Kidney (tissue), 14 donors: ENCODE measurements around the gene SERPINA3. TPM values are rescaled to one million over a fixed set of nuclear protein-coding genes. Genes with fewer than 3 reads are reported as not detected.
"Not testable (repeated sequence)": the region's sequence is repeated elsewhere in the genome, so short reads cannot be mapped to it uniquely, and the experiment has no call there.

ENCODE experiments used
- DNase-seq, 5 donors: peaks; one replicate each; pipeline ENCODE4 v3.0.0-alpha.2; 2013 to 2020
- FAIRE-seq: peaks from 2 replicates; lab custom pipeline; 2012; peaks lifted over from hg19 to GRCh38; lab: Jason Lieb, UNC
- H3K27ac ChIP-seq, 2 donors: one replicate each; pipeline ENCODE4 v1.7.0; 2013; ENCODE audit warnings: low read depth in 2 of 2, low read length in 2 of 2, inconsistent platforms in 1 of 2
- H3K27me3 ChIP-seq: one replicate; pipeline ENCODE4 v1.7.1; 2013; ENCODE audit warnings: low read length, inconsistent platforms; ENCODE audit not compliant: control insufficient read depth, insufficient read depth
- H3K36me3 ChIP-seq, 3 donors: one replicate each; pipeline versions ENCODE4 v1.7.0 to v1.7.1; 2013; ENCODE audit warnings: low read length in 3 of 3, control low read depth in 1 of 3, inconsistent platforms in 1 of 3; ENCODE audit not compliant: insufficient read depth in 3 of 3, control insufficient read depth in 2 of 3
- H3K4me1 ChIP-seq, 3 donors: one replicate each; pipeline versions ENCODE4 v1.7.0 to v1.7.1; 2013; ENCODE audit warnings: low read length in 3 of 3, inconsistent platforms in 1 of 3, low read depth in 1 of 3; ENCODE audit not compliant: control insufficient read depth in 2 of 3, insufficient read depth in 2 of 3
- H3K4me3 ChIP-seq, 3 donors: one replicate each; pipeline versions ENCODE4 v1.7.0 to v1.8.1; 2013; ENCODE audit warnings: low read length in 3 of 3, control low read depth in 1 of 3, inconsistent platforms in 1 of 3
- H3K9ac ChIP-seq, 3 donors: one replicate each; pipeline versions ENCODE4 v1.7.0 to v1.7.1; 2013; ENCODE audit warnings: low read length in 3 of 3, control low read depth in 1 of 3, inconsistent platforms in 1 of 3
- H3K9me3 ChIP-seq, 3 donors: one replicate each; pipeline versions ENCODE4 v1.7.0 to v1.7.1; 2013; ENCODE audit warnings: low read length in 3 of 3, control low read depth in 1 of 3, inconsistent platforms in 1 of 3; ENCODE audit not compliant: control insufficient read depth in 2 of 3, insufficient read depth in 1 of 3
- intact Hi-C: fragments of 100-400 bp; cut with DNase I; formaldehyde crosslinking; loops from one replicate; pipeline ENCODE4 v1.11.1; 2022
- polyA plus RNA-seq: library from polyadenylated mRNA; stranded (reverse); fragments of 350-450 nt; fragmentation: Illumina TruSeq; extraction: RNeasy Lipid Tissue Mini Kit (QIAGEN cat#74804); gene quantifications from one replicate; pipeline ENCODE4 v1.2.3, GENCODE V29; 2014; ENCODE audit warnings: low read depth, low replicate concordance; ENCODE audit not compliant: insufficient read depth
- total RNA-seq: library from RNA; stranded (reverse); fragmentation: NEBNext Ultra II Directional; extraction: Animal tissue kit (Norgen Biotek cat#: 25700); gene quantifications from one replicate; pipeline ENCODE4 v1.2.1, GENCODE V29; 2021
- TF ChIP-seq, protein P1 (sequence below): IDR thresholded peaks from 3 replicates; pipeline ENCODE4 v1.5.1; 2012; ENCODE audit warnings: mild to moderate bottlenecking, moderate library complexity, borderline replicate concordance; ENCODE audit not compliant: insufficient read depth; ENCODE audit errors: extremely low read depth
- donor health status: control.
- donor health status: control.
- donor health status: control.
- donor health status: control.
- donor health status: control.
- donor health status: DM: yes; HTN: yes; CAD: no.
- donor health status: Normal renal cell carcinoma (clear cell type).

Gene SERPINA3
- total and polyA plus RNA-seq, 2 donors from 2014 or later = 786 to 1,762 TPM

GRCh38 chr14:94635154-94635553 is 23.0 kb downstream of the SERPINA3 start:
- H3K27ac ChIP-seq = no peak overlapping the region
- H3K4me3 ChIP-seq = no peak overlapping the region
- intact Hi-C loops = no loop called here
- H3K9ac ChIP-seq = no peak overlapping the region
- TF ChIP-seq, protein P1, sequence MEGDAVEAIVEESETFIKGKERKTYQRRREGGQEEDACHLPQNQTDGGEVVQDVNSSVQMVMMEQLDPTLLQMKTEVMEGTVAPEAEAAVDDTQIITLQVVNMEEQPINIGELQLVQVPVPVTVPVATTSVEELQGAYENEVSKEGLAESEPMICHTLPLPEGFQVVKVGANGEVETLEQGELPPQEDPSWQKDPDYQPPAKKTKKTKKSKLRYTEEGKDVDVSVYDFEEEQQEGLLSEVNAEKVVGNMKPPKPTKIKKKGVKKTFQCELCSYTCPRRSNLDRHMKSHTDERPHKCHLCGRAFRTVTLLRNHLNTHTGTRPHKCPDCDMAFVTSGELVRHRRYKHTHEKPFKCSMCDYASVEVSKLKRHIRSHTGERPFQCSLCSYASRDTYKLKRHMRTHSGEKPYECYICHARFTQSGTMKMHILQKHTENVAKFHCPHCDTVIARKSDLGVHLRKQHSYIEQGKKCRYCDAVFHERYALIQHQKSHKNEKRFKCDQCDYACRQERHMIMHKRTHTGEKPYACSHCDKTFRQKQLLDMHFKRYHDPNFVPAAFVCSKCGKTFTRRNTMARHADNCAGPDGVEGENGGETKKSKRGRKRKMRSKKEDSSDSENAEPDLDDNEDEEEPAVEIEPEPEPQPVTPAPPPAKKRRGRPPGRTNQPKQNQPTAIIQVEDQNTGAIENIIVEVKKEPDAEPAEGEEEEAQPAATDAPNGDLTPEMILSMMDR = no peak
- DNase-seq (peak in 1 of 5 donors; percentile 28), FAIRE-seq (no peak)
- no peaks in the 10 kb centered on the region for H3K9me3 ChIP-seq
- H3K36me3 ChIP-seq = no peaks in the 10 kb centered on the region
- H3K4me1 ChIP-seq = peaks cover 0 to 3% (median 0%) of the 10 kb centered on the region in 3 donors
- H3K27me3 ChIP-seq = no peaks in the 10 kb centered on the region

DNA sequence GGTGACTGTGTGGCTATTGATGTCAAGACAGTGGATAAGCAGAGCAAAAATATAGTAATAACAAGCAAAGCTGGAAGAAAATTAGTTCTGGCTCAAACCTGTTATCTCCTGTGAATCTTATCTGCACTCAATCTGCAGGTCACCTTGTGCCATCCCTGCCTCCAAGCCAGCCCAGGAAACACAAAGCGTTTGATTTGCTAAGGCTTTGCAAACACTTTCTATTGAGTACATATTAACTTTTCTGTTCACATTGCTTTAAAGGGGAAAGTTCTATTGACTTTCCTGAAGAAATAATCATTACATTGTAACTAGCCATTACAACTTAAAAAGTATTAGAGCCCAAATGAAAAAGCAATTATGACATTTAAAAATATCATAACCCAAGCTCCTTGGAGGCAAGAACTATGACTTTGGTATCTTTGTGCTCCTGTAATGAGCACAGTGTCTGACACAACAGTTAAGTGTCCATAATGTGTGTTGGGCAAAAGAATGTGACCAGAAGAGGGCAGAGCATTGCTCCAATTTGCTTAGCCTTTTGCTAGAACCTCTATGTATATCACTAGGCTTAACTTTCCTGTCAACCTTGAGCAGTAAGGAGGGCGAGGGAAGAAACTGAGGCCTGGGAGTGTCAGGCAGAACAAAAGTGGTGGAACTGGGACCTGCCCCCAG is 24.7 kb downstream of the SERPINA3 start:
- intact Hi-C loops = no loop called here
- Histone ChIP-seq H3K4me3 (no peak overlapping the region), H3K27me3 (no peaks in the 10 kb centered on the region), H3K27ac (no peak overlapping the region), H3K36me3 (no peaks in the 10 kb centered on the region), H3K9ac (no peak overlapping the region), H3K9me3 (no peaks in the 10 kb centered on the region), H3K4me1 (peaks cover 0 to 3% (median 0%) of the 10 kb centered on the region in 3 donors)
- TF ChIP-seq, protein P1 = no peak
- FAIRE-seq (no peak), DNase-seq (no peak)

DNA sequence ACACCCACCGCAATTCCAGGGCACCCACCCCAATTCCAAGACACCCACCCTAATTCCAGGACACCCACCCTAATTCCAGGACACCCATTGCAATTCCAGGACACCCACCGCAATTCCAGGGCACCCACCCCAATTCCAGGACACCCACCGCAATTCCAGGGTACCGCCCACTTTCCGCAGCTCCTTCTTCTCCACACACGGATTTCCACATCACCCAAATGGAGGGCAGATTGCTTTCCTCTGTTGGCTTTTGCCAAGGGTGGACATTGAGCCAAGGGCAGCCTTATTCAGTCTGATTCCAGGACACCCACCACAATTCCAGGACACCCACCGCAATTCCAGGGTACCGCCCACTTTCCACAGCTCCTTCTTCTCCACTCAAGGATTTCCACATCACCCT is 25.6 kb downstream of the SERPINA3 start:
- DNase-seq, H3K4me3 ChIP-seq, H3K27me3 ChIP-seq, H3K9me3 ChIP-seq, FAIRE-seq, H3K36me3 ChIP-seq, H3K9ac ChIP-seq, intact Hi-C loops, H3K27ac ChIP-seq, H3K4me1 ChIP-seq: not testable (repeated sequence)

DNA sequence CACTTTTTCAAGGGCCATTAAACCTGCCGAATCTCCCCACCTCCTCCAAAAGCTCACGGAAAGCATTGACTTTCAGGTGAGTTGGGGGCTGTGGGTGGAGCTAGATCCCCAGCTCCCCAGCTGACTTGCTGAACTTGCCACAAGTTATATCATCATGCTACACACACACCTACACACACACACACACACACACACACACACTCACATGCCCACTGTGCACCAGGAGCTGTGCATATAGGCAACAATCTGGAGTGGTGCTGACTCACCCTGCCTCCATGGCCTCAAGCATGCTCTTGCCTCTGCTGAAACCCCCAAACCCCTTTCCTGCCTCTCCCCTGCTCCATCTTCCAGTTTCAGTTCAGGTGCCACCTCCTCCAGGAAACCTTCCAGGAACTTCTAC is 26.1 kb downstream of the SERPINA3 start:
- Histone ChIP-seq H3K9ac (no peak overlapping the region), H3K4me3 (no peak overlapping the region), H3K4me1 (peaks cover 0 to 3% (median 0%) of the 10 kb centered on the region in 3 donors), H3K27me3 (no peaks in the 10 kb centered on the region), H3K36me3 (no peaks in the 10 kb centered on the region), H3K9me3 (no peaks in the 10 kb centered on the region), H3K27ac (no peak overlapping the region)
- DNase-seq (peak in 4 of 5 donors; percentile 29 to 49 (median 40)), FAIRE-seq (no peak)
- intact Hi-C loops = no loop called here
- TF ChIP-seq, protein P1 = no peak
